PFSK-1 (cell line): ENCODE results near the gene NAPSA.

Experiments
- POLR2AphosphoS5 ChIP-seq: IDR thresholded peaks from 2 replicates; pipeline ENCODE4 v1.6.1; 2012; ENCODE audit warnings: low read depth, mild to moderate bottlenecking, control low read depth, low read length, moderate library complexity
- REST ChIP-seq, 2 experiments: IDR thresholded peaks; 2 replicates each; pipeline versions ENCODE4 v1.6.1 to v1.8.0; 2011 to 2012; ENCODE audit warnings: low read depth in 2 of 2, low read length in 2 of 2, control low read depth in 1 of 2, inconsistent platforms in 1 of 2, mild to moderate bottlenecking in 1 of 2, moderate library complexity in 1 of 2; ENCODE audit not compliant: insufficient read depth in 1 of 2
- SIN3A ChIP-seq: IDR thresholded peaks from 2 replicates; pipeline ENCODE4 v1.6.1; 2012; ENCODE audit warnings: mild to moderate bottlenecking, low read length, moderate library complexity, borderline replicate concordance; ENCODE audit not compliant: insufficient read depth
- TAF1 ChIP-seq: IDR thresholded peaks from 2 replicates; pipeline ENCODE4 v1.6.1; 2012; ENCODE audit warnings: low read length, control low read depth, borderline replicate concordance; ENCODE audit not compliant: insufficient read depth

- TF ChIP-seq POLR2AphosphoS5 (no peak), TAF1 (no peak), SIN3A (no peak), REST (IDR thresholded peaks at IDR 0.05; ENCODE audit: insufficient read depth in 1 of 2, low read depth in 2 of 2, low read length in 2 of 2) (no peak)
Observed at GRCh38 chr19:50341091-50341564, 24.3 kb downstream of the NAPSA start.
